HG03135 (cell line): Measurements from ENCODE around the gene SASH3.
A peak's percentile ranks its signal among the peaks of the same experiment; 100 is the strongest.

ENCODE experiments used
- ATAC-seq: cut with Tn5 transposase; IDR thresholded peaks from one replicate; pipeline ENCODE4 v1.9.1; 2021; ENCODE audit warnings: mild to moderate bottlenecking, moderate library complexity; ENCODE audit not compliant: unreplicated experiment

Gene SASH3

DNA sequence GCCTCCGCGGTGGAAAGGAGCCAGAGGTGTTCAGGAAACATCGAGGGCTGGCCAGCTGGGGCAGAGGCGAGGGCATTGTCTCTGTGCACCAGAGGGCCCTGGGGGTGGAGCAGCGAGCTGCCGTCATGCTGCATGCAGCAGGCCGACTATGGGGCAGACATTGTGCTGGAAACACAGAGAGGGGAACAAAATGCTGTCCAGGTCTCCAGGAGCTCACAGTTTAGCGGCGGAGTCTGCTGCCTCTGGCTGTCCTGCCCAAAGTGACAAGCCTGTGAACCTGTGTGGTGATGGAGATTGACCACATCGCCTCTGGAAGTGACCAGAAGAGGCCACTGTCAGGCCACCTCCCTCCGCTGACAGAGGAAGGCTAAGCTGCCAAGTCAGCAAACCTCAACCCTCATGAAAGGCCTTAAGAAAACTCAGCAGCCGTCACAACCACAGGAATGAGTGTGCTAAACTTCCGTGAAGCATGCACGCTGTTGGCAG is 20.1 kb upstream of the SASH3 start:
- ATAC-seq = no peak

DNA sequence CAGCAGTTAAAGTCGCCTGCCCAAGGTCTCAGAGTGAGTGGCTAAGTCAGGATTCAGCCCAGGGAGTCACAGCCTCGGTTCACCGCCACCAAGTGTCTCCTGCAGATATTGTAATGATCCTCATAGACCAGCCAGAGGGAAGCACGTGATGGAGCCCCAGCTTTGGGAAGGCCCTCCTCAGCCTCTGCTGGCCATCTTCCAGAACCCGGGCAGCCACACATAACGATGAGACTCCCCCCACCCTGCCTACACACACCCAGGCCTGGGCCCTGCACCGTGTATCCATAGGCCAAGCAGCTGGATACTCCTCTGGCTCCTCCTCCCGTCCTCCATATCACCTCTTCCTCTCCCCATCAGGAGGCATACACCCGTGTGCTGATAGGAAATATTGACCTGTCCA is 19.6 kb upstream of the SASH3 start:
- ATAC-seq = no peak

GRCh38 chrX:129760981-129761380 is 18.8 kb upstream of the SASH3 start:
- no peak for ATAC-seq

- no peak for ATAC-seq
Measured at GRCh38 chrX:129761596-129761995, 18.2 kb upstream of the SASH3 start.

DNA sequence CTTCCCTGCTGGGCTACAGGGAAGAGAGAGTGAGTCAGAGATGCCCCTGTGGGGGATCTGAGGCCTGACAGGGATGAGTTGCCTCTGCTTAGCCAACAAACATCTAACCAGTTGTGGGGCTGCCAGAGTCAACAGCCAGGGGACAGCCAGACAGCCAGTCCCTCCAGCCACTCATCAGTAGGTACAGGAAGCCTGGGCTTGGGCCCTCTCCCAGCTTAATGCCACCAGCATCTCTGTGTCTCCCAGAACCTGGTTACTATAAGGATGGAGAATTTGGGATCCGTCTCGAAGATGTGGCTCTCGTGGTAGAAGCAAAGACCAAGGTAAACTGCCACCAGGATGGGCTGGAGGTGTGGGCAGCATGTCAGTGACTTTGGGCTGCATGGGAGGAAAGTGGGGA is 17.3 kb upstream of the SASH3 start:
- ATAC-seq = no peak

GRCh38 chrX:129763666-129764065 is 16.1 kb upstream of the SASH3 start:
- ATAC-seq = no peak

DNA sequence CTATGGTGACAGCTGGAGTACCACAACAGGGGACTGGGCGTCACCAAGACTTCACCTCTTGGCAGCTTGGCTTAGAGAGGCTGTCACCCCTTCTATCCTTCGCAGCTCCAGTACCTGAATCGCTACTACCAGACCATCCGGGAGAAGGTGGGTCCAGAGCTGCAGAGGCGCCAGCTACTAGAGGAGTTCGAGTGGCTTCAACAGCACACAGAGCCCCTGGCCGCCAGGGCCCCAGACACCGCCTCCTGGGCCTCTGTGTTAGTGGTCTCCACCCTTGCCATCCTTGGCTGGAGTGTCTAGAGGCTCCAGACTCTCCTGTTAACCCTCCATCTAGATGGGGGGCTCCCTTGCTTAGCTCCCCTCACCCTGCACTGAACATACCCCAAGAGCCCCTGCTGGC is 11.6 kb upstream of the SASH3 start:
- no peak for ATAC-seq

- ATAC-seq = no peak
Measured at GRCh38 chrX:129768586-129769466, 10.9 kb upstream of the SASH3 start.

GRCh38 chrX:129769467-129770154 is 10.1 kb upstream of the SASH3 start:
- peak; percentile 43 for ATAC-seq

GRCh38 chrX:129771266-129771995 is 8.3 kb upstream of the SASH3 start:
- ATAC-seq = no peak

DNA sequence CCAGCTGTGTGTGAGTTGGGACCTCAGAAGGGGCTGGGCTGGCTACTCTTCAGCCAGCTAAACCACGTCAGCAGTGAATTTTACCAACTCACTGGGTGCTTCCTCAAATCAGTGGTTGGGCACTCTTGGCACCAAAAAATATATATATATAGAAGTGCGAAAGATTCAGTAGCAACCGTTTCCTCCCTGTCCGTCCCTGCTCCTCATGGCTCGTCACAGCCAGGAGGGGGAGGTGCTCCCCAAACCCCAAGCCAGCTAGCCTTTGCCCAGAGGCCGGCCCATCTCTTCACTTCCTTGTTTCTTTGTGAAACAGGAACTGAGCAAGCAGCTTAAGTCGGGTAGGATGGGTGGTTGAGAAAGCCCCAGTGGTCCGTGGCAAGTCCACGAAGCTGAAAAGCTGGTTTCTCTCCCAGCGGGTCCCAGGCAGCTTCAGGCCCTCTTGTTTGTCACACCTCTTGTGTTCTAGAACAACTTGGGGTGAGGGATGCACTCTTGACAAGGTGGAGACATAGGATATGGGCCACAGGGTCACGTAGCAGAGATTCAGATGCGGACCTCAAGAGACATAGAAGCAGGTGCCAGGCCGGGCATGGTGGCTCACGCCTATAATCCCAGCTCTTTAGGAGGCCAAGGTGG is 6.8 kb upstream of the SASH3 start:
- ATAC-seq = peak; percentile 71

- no peak for ATAC-seq
Measured at GRCh38 chrX:129773649-129774458, 5.9 kb upstream of the SASH3 start.

DNA sequence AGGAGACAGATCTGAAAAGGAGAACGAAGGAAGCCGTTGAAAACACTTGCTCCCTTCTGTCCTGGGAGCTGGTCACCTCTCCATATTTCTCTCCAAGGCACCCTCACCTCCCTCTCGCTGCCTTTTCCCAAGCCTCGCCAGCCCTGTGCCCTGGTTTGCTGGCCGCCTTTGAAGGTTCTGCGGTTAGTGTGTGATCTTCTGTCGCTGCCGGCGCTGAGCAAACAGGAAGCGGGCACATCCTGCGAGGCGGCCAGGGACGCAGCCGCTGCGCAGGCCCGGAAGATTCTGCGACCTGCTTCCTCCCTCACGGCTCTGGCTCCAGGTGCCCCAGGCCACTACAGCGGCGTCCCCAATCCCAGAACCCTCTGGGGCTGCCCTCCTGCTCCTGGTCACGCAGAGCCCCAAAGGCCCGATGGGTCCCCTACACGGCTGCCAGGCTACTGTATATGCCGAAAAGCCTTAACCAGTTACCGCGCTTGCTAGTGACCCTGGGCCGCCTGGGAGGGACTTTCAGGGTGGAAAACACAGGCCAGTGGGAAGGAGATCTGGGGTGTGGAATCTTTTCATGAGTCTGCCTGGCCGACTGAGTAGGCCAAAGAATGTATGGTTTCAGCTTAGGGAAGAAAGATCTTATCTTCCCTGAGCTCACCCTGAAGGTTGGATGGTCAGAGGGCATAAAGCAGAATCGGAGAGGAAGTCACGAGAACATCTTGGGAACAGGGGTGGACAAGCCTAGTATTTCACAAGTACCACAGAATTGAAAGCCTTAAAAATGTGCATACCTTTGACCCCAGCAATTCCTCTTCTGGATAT is 2.3 kb upstream of the SASH3 start:
- ATAC-seq = peak; percentile 18

GRCh38 chrX:129779086-129779672 is 570 bp upstream of the SASH3 start:
- no peak for ATAC-seq

DNA sequence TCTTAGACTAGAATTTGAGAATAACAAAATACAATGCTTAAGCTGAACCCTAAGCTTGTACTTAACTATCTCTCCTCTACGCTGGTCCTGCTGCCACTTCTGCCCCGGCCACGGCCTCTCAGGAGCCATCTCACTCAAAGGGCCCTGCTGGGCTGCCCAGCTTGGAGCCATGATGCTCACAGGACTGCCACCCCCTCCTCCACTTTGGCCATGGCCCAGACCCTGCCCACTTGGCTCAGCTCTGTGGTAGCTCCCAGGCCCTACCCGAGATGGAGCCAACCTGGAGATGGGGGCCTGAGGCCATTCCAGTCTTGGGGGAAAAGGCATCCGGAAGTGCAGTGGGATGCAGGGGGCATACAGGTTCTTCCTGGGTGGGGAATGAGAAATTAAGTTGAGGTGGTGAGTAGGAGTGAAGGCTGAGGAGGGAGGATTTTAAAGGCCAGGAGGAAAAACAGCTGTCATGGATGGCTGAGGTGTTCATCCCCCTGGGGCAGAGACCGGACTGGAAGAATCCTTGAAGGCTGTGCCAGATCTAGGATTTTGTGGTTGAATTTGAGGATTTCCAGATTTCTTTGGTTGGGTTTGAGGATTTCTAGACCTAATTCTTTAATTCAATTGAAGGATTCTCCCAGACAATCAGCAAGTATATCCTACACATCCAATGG is 824 bp downstream of the SASH3 start:
- no peak for ATAC-seq

DNA sequence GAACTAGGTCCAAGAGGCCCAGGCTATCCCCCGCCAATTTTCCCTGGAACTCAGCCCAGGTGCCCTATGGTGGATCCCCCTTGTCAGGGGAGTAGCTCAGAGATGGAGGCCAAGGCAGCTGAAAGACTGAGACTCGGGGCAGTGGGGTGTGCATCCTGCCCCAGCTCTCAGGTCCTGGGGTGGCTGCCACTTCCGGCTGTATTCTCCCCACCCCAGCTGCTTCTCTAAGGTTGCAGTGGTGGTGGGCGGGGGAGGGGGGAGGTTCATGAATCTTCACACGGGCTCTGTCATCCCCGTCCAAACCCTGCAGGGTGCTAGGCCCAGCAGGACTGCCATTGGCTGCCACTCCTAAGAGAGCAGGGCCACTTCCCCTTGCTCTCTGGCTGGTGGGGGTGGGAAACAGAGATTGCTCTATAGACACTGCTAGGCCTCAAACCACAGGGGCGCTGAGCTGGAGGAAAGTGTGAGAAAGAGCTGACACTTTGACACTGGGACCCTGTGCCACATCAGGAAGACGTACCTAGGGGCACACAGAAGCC is 1.5 kb downstream of the SASH3 start:
- ATAC-seq = peak; percentile 69

DNA sequence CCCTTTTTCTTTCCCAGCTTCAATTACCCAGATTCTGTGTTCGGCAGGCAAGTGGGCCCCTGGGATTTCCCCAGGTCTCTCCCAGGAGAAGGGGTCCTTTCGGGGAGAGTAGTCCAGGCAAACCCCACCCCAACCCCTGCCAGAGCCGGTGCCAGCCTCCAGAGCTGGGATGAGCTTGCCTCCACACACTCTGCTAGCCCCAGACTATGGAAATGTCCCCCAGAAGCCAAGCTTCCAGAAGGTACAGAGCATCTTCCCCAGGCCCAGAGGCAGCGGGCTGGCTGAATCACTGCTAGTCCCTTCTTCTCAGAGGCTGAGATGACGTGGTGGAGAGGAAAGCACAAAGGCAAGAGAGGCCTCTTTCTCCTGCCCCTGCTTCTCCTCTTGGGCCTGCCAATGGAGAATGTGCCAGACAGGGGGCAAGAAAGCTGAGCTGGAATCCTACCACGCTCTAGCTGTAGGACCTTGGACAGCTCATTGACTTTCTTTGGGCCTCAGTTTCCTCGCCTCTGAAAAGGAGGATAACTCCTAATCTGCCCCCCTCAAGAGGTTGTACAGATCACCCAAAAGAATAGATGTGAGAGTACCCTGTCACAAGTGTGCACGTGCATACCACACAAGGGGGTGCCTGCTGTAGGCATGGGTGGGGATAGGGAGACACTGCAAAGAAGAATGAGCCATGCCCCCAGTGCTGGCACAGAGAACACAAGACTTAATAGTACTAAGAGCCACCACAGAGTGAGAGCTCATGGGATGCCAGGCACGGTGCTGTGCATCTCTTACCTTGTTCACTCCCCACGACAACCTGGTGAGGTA is 2.1 kb downstream of the SASH3 start:
- ATAC-seq = no peak
